Nasal cavity respiratory epithelium epithelial cell of viscerocranial mucosa (primary cell): ENCODE data around the gene NPFFR1. TPM values are rescaled to one million over a fixed set of nuclear protein-coding genes. Genes with fewer than 3 reads are reported as not detected.

Experiments
- total RNA-seq: library from RNA; depleted of rRNA; stranded (reverse); fragments of >200 nt; gene quantifications from 2 replicates; pipeline ENCODE4 v1.2.3, GENCODE V29; 2014

Gene NPFFR1, protein sequence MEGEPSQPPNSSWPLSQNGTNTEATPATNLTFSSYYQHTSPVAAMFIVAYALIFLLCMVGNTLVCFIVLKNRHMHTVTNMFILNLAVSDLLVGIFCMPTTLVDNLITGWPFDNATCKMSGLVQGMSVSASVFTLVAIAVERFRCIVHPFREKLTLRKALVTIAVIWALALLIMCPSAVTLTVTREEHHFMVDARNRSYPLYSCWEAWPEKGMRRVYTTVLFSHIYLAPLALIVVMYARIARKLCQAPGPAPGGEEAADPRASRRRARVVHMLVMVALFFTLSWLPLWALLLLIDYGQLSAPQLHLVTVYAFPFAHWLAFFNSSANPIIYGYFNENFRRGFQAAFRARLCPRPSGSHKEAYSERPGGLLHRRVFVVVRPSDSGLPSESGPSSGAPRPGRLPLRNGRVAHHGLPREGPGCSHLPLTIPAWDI
- total RNA-seq: not detected in 2 replicates

DNA sequence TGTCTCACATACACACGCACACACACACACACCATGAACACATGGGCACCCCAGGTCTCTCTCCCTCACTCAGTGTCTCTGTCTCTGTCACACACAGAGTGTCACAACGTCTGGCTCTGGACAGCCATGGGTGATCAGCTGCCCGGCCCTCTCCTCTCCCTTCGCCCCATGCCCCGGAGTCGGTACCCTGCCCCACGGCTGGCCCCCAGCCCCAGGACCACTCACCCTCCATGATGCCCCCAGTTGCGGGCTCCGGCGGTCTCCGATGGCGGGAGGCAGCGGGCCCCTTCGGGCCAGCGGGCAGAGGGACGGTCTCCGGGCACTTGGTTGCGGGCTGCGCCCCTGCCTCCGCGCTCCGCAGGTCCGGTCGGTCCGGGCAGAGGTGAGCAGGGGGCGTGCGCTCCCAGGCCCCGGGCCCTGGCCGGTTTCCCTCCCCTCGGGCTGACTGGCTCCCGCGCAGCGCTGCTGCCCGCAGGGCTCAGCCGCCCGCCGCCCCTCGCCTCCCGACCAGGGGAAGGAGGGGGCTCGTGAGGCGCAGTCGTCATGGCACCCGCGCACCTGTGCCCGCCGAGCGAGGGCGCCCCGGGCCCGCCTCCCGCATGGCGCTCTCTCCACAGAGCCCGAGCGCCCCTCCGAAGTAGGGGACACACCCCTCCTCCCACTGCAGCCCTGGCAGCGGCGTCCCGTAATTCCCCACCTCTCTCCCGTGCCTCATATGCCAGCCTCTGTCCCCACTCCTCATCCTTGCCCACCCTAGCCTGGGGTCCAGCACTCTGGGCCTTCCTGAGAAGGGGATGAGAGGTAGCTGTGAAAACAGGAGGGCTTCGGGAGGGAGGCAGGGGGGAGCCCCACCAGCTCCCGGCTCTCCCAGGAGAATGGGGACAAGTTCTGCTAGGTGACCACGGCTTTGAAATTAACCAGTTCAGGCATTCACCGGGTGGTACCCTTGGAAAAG lies at the start of gene NPFFR1:
Gene NPFFR1, minus strand, starts transcription at position 560 of the 955 bp plus-strand sequence. Its CDS starts 328 bp downstream, at position 232.

DNA sequence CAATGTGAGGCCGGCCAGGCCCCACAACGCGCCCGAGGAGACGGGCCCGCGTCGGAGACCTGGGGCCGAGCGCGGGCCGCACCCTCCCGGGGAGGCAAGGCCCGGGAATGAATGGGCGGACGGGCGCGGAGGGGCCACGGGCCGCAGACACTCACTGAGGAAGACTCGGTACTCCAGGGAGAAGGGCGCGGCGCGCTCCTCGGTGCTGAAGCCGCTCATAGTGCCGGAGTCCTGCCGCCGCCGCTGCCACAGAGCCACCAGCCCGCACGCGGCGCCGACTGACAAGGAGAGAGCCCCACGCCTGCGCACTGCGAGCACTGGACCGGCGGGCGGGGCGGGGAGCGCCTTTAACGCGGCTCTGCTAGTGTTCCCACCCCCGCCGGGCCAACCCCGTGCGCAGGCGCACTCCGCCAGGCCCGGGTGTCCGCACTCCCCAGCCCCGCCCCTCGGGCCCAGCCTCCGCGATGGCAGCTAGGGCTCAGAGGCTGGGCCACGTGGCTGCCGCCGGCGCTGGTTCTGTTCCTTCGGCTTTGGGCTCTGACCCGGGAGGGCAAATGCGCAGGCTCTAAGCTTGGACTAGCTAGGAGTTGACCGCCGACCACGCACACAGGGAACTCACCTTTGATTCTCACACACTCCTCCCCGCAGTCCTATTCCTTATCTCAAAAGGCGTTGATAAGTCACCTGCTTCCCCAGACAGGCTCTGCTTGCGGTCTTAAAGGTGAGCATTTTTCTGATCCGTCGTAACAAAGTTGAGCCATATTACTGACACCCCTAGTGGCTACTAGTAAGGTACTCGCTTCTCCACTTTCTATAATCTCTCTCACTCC lies 50.5 kb downstream of the NPFFR1 start, which contains the start of gene PPA1:
Gene PPA1, minus strand, starts transcription at position 321 of the 830 bp plus-strand sequence. Its CDS starts 102 bp downstream, at position 219.

Other genes with a start within 250 kb of the NPFFR1 start
- gene MACROH2A2, start 231.2 kb downstream of the NPFFR1 start, total RNA-seq: 10.6 and 16.9 TPM in 2 replicates
- 5.7 and 21.5 TPM in 2 replicates for gene AIFM2, start 151.2 kb downstream of the NPFFR1 start, total RNA-seq
- 24.6 and 38.6 TPM in 2 replicates for gene TYSND1, start 137.3 kb downstream of the NPFFR1 start, total RNA-seq
- gene SAR1A, start 113.5 kb downstream of the NPFFR1 start, total RNA-seq: 114 and 147 TPM in 2 replicates
- 256 and 314 TPM in 2 replicates for gene PPA1, start 50.6 kb downstream of the NPFFR1 start, total RNA-seq
- 1.7 and 10.4 TPM in 2 replicates for gene LRRC20, start 98.6 kb upstream of the NPFFR1 start, total RNA-seq
- 9.2 and 34.2 TPM in 2 replicates for gene EIF4EBP2, start 120.1 kb upstream of the NPFFR1 start, total RNA-seq
- 0.07 TPM in 1 of 2 replicates, not detected in the other for gene NODAL, start 157.7 kb upstream of the NPFFR1 start, total RNA-seq
- 0.28 and 0.34 TPM in 2 replicates for gene PALD1, start 194.8 kb upstream of the NPFFR1 start, total RNA-seq